Sigmoid colon (tissue), 4 donors: ENCODE results near the gene GAS2L1.

Source experiments
- CTCF ChIP-seq, 4 experiments: fragments of 450-650 bp in 3 of 4; fragments of 200-600 bp in 1 of 4; IDR thresholded peaks; one replicate each; pipeline ENCODE4 v1.5.1; 2016 to 2019; ENCODE audit warnings: antibody characterized with exemption in 4 of 4, mild to moderate bottlenecking in 3 of 4, moderate library complexity in 2 of 4
- POLR2AphosphoS5 ChIP-seq, 4 donors: sonication (generic); formaldehyde crosslinking; IDR thresholded peaks; one replicate each; pipeline ENCODE4 v1.6.1; 2017; ENCODE audit warnings: antibody characterized with exemption in 4 of 4

GRCh38 chr22:29299136-29299900, 7.1 kb upstream of the GAS2L1 start:
- TF ChIP-seq CTCF (IDR thresholded peaks at IDR 0.05), result no peak
- no peak for TF ChIP-seq POLR2AphosphoS5 (IDR thresholded peaks at IDR 0.05)
